GM18870 (cell line): ENCODE measurements around the gene SLC8A3.
"Not testable (repeated sequence)": the region's sequence is repeated elsewhere in the genome, so short reads cannot be mapped to it uniquely, and the experiment has no call there.

ENCODE experiments used
- ATAC-seq: cut with Tn5 transposase; IDR thresholded peaks from one replicate; pipeline ENCODE4 v1.9.1; 2021; ENCODE audit warnings: moderate library complexity; ENCODE audit not compliant: unreplicated experiment

The SLC8A3 gene, protein sequence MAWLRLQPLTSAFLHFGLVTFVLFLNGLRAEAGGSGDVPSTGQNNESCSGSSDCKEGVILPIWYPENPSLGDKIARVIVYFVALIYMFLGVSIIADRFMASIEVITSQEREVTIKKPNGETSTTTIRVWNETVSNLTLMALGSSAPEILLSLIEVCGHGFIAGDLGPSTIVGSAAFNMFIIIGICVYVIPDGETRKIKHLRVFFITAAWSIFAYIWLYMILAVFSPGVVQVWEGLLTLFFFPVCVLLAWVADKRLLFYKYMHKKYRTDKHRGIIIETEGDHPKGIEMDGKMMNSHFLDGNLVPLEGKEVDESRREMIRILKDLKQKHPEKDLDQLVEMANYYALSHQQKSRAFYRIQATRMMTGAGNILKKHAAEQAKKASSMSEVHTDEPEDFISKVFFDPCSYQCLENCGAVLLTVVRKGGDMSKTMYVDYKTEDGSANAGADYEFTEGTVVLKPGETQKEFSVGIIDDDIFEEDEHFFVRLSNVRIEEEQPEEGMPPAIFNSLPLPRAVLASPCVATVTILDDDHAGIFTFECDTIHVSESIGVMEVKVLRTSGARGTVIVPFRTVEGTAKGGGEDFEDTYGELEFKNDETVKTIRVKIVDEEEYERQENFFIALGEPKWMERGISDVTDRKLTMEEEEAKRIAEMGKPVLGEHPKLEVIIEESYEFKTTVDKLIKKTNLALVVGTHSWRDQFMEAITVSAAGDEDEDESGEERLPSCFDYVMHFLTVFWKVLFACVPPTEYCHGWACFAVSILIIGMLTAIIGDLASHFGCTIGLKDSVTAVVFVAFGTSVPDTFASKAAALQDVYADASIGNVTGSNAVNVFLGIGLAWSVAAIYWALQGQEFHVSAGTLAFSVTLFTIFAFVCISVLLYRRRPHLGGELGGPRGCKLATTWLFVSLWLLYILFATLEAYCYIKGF

DNA sequence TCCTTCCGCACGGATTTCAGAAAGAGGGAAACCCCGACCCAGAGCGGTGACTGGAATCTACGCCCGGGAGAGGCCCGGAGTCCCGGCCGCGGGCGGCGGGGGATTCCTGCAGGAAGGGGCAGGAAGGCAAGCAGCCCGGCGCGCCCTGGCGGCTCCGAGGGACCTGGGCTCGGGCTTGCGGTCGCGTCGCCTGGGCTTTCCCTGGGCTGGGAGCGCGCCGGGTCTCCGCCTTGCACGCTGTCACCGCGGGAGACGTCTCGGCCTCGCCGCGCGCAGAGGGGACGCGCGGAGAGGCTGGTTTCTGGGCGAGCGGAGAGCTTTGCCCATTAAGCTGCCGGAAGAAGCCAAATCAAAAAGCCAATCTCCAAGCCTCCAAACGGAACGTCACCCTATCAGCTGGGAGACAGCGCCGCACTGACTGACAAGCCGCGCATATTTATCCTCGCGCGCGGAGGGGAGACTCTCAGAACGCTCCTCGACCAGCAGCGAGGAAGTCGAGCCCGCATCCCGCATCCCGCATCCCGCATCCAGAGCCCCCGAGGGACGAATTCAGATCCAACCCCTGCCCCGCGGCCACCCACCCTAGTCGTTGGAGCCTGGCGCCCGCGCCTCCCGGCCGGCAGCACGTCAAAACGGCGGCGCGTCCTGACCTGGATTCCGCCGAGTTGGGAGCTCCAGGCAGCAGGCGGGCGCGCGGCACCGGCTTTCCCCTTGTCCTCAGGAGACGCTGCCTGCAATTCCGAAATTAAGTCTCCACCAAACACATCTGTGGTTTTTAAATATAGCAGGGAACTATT, at the start of gene SLC8A3:
Gene SLC8A3, minus strand, starts transcription at position 293 of the 797 bp plus-strand sequence. CDS start 20,529 bp downstream, outside the sequence.
- ATAC-seq: no peak

DNA sequence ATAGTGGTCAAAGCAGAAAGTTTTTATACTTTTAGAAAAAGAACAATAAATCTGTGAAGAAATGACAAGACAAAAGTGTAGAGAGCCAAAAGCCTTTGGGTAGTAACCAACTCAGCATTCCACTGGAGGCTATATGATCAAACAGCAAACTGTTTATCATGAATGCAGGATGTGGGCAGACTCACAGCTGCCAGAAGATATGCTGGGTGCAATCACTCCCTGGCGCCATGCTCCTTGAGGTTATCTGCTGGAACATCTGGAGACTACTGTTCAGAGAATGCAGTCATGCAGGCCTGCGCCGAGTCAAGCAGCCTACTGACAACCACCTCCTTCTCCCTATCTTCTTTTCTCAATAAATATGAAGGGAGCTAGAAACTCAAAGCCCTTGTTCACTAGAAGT, 49.0 kb upstream of the SLC8A3 start:
- no peak for ATAC-seq

- ATAC-seq: no peak
These were observed 45.6 kb upstream of the SLC8A3 start for GRCh38 chr14:70234066-70234950.

DNA sequence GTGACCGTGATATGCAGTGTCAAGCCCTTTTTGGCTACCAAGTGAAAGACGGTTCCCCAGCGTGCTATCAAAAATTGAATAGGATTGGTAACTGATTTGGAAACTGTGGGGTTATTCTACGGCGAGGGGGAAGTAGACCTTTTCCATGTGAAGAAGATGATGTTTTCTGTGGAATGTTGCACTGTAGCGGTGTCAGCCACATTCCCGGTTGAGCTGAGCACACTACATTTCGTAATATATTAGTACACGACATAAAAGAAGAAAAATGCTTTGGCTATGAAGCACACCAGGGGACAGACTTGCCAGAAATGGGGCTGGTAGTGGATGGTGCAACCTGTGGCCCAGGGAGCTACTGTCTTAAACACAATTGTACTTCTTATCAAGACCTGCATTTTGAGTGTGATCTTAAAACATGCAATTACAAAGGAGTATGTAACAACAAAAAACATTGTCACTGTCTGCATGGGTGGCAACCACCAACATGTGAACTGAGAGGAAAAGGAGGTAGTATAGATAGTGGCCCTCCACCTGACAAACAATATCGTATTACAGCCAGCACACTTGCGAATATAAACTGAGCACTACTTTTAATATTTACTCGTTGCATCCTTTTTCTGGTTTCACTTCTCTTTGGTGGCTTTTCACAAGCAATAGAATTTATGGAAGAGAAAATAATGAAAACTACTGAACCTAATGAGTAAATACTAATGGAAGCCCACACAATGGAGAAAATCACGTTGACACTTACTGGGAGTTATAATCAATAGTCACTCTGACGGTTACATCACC, 43.2 kb upstream of the SLC8A3 start:
- not testable (repeated sequence) for ATAC-seq

DNA sequence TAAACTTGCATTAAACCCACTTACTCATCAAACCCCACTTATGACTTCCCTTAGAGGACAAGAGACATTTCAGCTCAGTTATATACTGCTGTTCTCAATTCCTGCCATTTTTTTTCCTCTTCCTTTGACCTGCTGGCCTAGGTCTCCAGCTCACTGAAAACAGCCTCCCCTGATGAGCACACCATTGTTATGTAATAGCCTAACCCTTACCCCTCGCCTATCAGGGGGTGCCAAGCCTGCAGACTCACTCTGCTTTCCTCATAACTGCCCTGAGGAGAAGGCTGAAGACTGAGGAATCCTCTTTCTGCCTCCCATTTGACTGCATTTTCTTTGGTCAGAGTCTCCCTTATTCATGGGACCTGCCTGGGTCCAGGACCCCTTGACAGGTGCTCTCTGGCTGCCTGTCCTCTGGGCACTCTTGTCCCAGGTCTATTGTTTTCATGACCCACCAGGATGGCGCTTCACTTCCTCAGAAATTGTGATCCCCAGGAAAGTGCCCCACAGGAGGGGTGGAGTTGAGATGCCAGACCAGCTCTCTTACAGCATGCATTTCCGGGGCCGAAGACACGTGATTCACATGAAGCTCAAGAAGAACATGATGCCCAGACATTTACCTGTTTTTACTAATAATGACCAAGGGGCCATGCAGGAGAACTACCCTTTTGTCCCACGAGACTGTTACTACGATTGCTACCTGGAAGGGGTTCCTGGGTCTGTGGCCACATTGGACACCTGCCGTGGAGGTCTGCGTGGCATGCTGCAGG, 41.3 kb upstream of the SLC8A3 start:
- ATAC-seq: not testable (repeated sequence)

DNA sequence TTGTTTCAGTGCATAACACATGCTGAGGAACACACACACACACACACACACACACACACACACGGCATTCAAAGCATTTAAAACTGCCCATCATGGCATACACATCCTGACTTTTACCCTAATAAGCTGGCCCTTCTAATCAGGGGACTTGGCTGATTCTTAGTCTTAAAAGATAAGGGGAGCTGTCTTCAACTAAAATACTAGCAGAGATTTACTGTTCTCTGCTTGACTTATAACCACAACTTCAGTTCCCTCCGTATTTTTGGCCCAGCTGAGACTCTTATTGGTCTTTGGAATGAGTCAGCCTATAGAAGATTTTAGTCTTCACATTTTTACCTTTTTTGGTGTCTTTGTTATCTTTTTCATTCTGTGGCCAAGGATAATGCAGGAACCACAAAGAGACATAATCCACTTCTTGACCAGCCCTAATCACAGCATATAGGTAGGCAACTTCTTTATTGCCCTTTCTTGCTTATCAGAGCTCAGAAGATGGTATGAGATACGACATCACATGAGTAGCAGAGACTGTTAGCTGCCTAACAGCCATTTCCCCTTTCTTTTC, 25.1 kb upstream of the SLC8A3 start:
- no peak for ATAC-seq

DNA sequence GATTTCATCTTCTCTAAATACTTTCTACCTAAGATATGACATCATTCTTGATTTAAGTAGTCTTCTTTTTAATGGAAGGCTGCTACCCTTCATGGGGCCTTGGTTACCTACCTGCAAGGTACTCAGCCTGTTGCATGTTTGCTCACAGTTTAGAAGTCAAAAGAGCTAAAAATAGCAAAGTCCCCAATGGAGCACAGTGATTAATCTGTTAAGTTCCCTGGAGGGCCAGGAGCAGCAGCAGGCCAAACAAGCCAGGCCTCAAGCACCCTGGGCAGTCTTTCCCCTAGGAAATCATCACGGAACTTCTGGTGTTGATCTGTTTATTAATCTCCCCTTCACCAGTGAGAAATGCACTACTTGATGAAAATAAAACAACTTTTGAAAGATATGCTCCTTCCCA, 24.0 kb upstream of the SLC8A3 start:
- ATAC-seq: no peak

DNA sequence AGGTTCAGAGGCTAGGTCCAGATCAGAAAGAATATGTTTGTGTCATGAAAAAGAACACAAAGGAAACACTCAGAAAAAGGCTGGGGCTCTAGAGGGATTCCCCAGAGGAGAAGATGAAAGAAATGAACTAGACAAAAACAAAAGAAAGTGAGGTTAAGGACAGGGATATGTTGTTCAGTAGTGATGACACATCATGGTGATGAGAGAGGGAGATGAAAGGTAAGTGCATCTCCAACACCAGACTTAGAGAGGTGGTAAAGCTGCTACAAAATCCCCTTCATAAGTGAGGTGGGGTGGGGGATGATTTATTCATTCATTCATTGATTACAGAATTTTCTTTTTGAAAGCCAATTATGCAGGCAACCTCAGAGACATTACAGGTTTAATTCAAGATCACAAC, 19.6 kb upstream of the SLC8A3 start:
- no peak for ATAC-seq

GRCh38 chr14:70203686-70204085, 14.9 kb upstream of the SLC8A3 start:
- ATAC-seq: no peak

DNA sequence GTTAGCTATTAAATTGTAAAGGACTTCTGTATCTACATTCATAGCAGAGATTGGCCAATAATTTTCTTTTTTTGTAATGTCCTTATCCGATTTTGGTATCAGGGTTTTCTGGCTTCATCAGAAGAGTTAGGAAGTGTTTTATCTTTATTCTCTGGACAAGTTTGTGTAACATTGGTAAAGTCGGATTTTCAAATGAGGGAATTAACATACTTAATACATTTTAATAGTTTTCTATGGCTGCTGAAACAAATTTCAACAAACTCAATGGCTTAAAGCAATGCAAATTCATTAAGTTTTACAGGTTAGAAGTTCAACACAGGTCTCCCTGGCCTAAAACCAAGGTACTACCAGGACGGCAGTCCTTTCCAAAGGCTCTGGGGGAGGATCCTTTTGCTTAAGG, 13.2 kb upstream of the SLC8A3 start:
- ATAC-seq: no peak

DNA sequence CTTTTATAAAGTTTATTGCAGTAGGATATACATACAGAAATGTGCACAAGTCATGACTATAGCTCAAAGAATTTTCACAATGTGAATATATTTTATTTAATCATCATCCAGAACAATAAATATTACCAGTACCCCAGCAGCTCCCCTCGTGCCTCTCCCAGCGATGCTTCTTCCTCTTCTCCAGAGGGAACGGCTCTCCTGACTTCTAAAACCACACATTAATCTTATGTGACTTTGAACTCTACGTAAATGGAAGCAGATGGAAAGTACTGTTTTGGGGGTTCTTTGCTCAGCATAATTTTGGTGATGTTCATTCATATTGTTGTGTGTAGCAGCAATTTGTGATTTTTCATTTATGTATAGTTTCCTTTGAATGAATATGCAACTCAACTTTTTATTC, 4.6 kb upstream of the SLC8A3 start:
- ATAC-seq: no peak

DNA sequence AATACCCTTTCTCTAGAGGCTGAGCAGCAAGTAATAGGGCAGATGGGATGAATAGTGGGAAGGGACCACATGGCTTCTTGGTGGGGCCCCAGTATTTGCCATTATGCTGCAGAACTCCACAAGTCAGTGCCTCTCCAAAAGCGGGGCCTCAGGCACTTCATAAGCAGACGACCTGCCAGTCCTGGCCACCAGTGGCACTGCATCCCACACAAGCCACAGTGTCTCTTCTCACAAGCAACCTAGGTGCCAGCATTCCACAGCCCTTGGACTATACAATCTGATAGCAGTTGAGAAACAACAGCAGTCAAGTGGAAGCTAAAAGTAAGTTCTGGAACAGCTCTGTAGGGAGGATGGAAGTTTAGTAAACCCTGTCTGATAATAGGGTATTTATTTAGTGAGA, 4.2 kb upstream of the SLC8A3 start:
- no peak for ATAC-seq

DNA sequence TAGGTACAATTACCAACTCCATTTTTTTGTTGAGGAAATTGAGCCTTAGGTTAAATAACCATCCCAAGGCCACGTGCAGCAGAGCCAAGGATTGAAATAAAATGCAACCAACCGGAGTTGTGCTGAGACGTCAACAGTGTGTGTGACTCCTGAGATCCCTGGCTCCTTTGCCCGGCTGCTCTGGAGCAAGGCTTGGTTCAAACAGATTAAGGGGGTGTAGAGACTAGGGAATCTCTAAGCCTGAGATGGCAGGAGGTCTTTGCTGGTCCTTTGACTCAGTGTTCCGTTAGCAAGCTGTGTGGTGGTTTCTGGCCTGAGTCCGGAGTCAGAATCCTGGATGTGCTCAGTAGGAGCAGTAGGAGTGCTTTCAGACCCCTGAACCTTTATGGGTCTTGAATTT, 1.4 kb upstream of the SLC8A3 start:
- no peak for ATAC-seq

GRCh38 chr14:70189456-70190077, 816 bp upstream of the SLC8A3 start:
- ATAC-seq: no peak

- no peak for ATAC-seq
These were observed 461 bp downstream of the SLC8A3 start for GRCh38 chr14:70188322-70188658.

DNA sequence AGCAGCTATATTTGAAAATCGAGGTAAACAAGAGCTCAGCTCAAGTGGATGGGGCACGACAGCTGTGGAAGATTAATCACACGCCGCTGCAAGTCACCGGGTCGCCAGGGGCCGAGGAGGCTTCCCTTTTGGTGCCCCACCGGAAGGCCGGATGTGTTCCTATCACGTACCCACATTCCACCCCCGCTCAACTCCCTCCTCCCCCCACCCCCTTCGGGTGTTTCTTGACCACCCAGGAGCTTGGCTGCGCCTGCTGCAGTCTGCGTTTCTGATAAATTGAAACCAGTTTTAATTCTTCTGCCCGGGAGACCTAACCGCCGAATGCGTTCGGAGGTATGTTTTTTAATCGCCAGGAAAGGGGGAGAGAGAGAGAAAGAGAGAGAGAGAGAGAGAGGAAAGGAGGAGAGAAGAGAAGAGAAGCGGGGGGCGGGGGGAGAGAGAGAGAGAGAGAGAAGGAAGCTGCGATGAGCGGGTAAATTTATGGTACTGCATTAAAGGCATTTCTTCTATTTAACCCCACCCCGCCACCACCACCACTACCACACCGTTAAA, 1.8 kb downstream of the SLC8A3 start:
- ATAC-seq: no peak

DNA sequence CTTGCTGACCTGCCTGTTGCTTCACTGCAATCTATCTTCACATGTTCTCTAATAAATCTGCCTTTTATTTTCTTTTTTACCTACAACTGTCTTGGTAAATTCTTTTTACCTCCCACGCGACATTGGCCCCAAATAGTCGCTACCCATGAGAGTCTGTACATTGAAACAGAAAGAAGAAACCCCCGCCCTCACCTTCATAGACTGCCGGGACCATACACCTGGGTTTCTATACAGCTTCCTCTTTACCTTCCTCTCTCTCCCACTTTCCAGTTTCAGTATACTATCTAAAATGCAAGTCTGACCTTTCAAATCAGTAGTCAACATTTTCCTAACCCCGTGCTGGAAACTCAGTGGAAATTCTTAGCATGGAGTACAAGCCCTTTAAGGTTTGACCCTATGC, 4.8 kb downstream of the SLC8A3 start:
- peak; percentile 45 for ATAC-seq

DNA sequence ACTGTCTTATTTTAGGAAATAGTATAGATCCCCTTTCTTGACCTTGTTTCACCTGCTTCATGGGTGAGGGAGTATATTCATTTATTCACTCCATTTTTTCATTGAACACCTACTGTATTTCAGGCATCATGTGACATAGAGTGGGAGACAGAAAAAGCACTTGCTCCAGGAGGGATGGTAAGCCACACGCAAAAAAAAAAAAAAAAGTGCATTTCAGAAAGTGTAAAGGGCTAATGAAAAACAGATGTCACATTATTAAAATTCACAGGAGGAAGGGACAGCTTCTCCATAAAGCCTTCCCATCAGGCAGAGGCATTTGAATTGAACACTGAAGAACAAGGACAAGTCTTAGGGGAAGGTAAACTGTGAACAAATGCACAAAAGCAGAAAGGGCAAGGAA, 7.5 kb downstream of the SLC8A3 start:
- ATAC-seq: no peak
